GM13976 (cell line): ENCODE results near the gene IFT43.

ENCODE experiments used
- DNase-seq: peaks from one replicate; pipeline ENCODE4 v3.0.0; 2012; ENCODE audit warnings: low spot score
- CTCF ChIP-seq: IDR thresholded peaks from 2 replicates; pipeline ENCODE4 v1.5.1; 2012; ENCODE audit warnings: borderline replicate concordance, mild to moderate bottlenecking; ENCODE audit not compliant: insufficient read depth; ENCODE audit errors: extremely low read depth, missing control alignments, control extremely low read depth
- in situ Hi-C: fragments of 300-500 bp; cut with MboI; formaldehyde crosslinking; loops from one replicate; pipeline ENCODE4 v1.12.0; 2022; ENCODE audit warnings: low sequenced_read_pairs, mixed read lengths, inconsistent platforms; ENCODE audit not compliant: unreplicated experiment

Gene IFT43

GRCh38 chr14:76022991-76023390 lies 37.4 kb downstream of the IFT43 start:
- DNase-seq, result no peak
- in situ Hi-C loops, result no loop called here
- TF ChIP-seq CTCF, result no peak

- in situ Hi-C loops, result no loop called here
- no peak for DNase-seq
- TF ChIP-seq CTCF, result no peak
These were observed 38.2 kb downstream of the IFT43 start for GRCh38 chr14:76023757-76024156.

- no peak for TF ChIP-seq CTCF
- in situ Hi-C loops, result no loop called here
- DNase-seq, result no peak
These were observed 38.8 kb downstream of the IFT43 start for GRCh38 chr14:76024211-76024907.

GRCh38 chr14:76034566-76034965 lies 49.0 kb downstream of the IFT43 start:
- no peak for TF ChIP-seq CTCF
- in situ Hi-C loops, result no loop called here
- no peak for DNase-seq

GRCh38 chr14:76040704-76041103 lies 55.1 kb downstream of the IFT43 start:
- no peak for TF ChIP-seq CTCF

GRCh38 chr14:76045773-76046172 lies 60.2 kb downstream of the IFT43 start:
- no peak for DNase-seq
- no peak for TF ChIP-seq CTCF
- in situ Hi-C loops, result no loop called here

More at GRCh38 chr14:76040704-76041103, 55.1 kb downstream of the IFT43 start:
- in situ Hi-C loops, result no loop called here
- no peak for DNase-seq

- no peak for TF ChIP-seq CTCF
- in situ Hi-C loops, result loop anchor here (10.0 to 25.0 kb wide), 2 partner anchors 305 to 587 kb away; no protein-coding TSS in a partner anchor
- DNase-seq, result no peak
These were observed 64.7 kb downstream of the IFT43 start for GRCh38 chr14:76050250-76050649.
